Peyer's patch (tissue), 4 donors: Measurements from ENCODE around the gene EPB41L4B. TPM values are rescaled to one million over a fixed set of nuclear protein-coding genes. Genes with fewer than 3 reads are reported as not detected.

Experiments used
- DNase-seq, 3 donors: peaks; one replicate each; pipeline ENCODE4 v3.0.0-alpha.2; 2017 to 2019
- H3K27ac ChIP-seq, 4 donors: fragments of 200-600 bp; sonication (generic); one replicate each; pipeline ENCODE4 v1.5.1; 2016 to 2019
- H3K27me3 ChIP-seq, 2 donors: fragments of 200-600 bp; sonication (generic); one replicate each; pipeline ENCODE4 v1.5.1; 2019
- H3K36me3 ChIP-seq, 3 donors: fragments of 200-600 bp; sonication (generic); one replicate each; pipeline ENCODE4 v1.5.1; 2016 to 2019
- H3K4me1 ChIP-seq, 4 donors: fragments of 200-600 bp; sonication (generic); one replicate each; pipeline ENCODE4 v1.5.1; 2016 to 2019
- H3K4me3 ChIP-seq, 4 donors: fragments of 200-600 bp; sonication (generic); 1 replicate in 3 of 4; 2 replicates in 1 of 4; pipeline ENCODE4 v1.5.1; 2016 to 2019; ENCODE audit warnings: mild to moderate bottlenecking in 1 of 4
- H3K9me3 ChIP-seq, 4 donors: fragments of 200-600 bp; sonication (generic); one replicate each; pipeline ENCODE4 v1.5.1; 2016 to 2019; ENCODE audit warnings: mild to moderate bottlenecking in 1 of 4
- CTCF ChIP-seq, 6 experiments: fragments of 450-650 bp in 4 of 6; fragments of 200-600 bp in 2 of 6; sonication (generic) in 1 of 6; IDR thresholded peaks; one replicate each; pipeline ENCODE4 v1.5.1; 2017 to 2019; ENCODE audit warnings: antibody characterized with exemption in 6 of 6, mild to moderate bottlenecking in 3 of 6, moderate library complexity in 1 of 6
- POLR2A ChIP-seq, 2 donors: fragments of 450-650 bp; IDR thresholded peaks; one replicate each; pipeline ENCODE4 v1.5.1; 2017; ENCODE audit warnings: antibody characterized with exemption in 2 of 2, mild to moderate bottlenecking in 2 of 2, moderate library complexity in 2 of 2
- total RNA-seq, 4 donors: library from RNA; depleted of rRNA; stranded (reverse); fragments of >200 nt; gene quantifications; one replicate each; pipeline ENCODE4 v1.1.0, GENCODE V29; 2016

The EPB41L4B gene
- total RNA-seq, 4 donors from 2014 or later: 20.6 to 135 (median 78.2) TPM

GRCh38 chr9:109166771-109167601, 153.9 kb downstream of the EPB41L4B start, which contains the start of gene FRRS1L:
TSS of gene FRRS1L (minus strand) at chr9:109167249. CDS start at chr9:109167138, 111 bp downstream.
- H3K27me3 ChIP-seq: no peaks in the 10 kb centered on the region
- H3K4me3 ChIP-seq: peak within 1 kb of the TSS in 2 of 4 donors; percentile 38 to 44

GRCh38 chr9:109166171-109166770, 154.6 kb downstream of the EPB41L4B start:
- Histone ChIP-seq H3K4me1 (peaks cover 0 to 19% (median 0%) of the 10 kb centered on the region in 4 donors), H3K36me3 (no peaks in the 10 kb centered on the region), H3K9me3 (no peaks in the 10 kb centered on the region), H3K4me3 (peak overlapping the region in 1 of 4 donors; percentile 38), H3K27ac (no peak overlapping the region), H3K27me3 (no peaks in the 10 kb centered on the region)
- DNase-seq: no peak
- TF ChIP-seq POLR2A (IDR thresholded peaks at IDR 0.05): no peak
- no peak for TF ChIP-seq CTCF (IDR thresholded peaks at IDR 0.05)

More at GRCh38 chr9:109166771-109167601, 153.9 kb downstream of the EPB41L4B start, which contains the start of gene FRRS1L:
- peaks cover 0 to 17% (median 0%) of the 10 kb centered on the region in 4 donors for H3K4me1 ChIP-seq
- no peaks in the 10 kb centered on the region for H3K9me3 ChIP-seq
- no peak within 1 kb of the TSS for H3K27ac ChIP-seq
- no peaks in the 10 kb centered on the region for H3K36me3 ChIP-seq
- no peak for DNase-seq
- TF ChIP-seq CTCF (IDR thresholded peaks at IDR 0.05): no peak
- TF ChIP-seq POLR2A (IDR thresholded peaks at IDR 0.05): no peak

- no peak for DNase-seq
- Histone ChIP-seq H3K27ac (no peak overlapping the region), H3K4me3 (no peak overlapping the region), H3K36me3 (no peaks in the 10 kb centered on the region), H3K4me1 (peaks cover 0 to 19% (median 0%) of the 10 kb centered on the region in 4 donors), H3K27me3 (no peaks in the 10 kb centered on the region), H3K9me3 (no peaks in the 10 kb centered on the region)
- TF ChIP-seq CTCF (IDR thresholded peaks at IDR 0.05): no peak
- TF ChIP-seq POLR2A (IDR thresholded peaks at IDR 0.05): no peak
Observed at GRCh38 chr9:109164042-109164441, 156.8 kb downstream of the EPB41L4B start.

GRCh38 chr9:109163194-109163593, 157.7 kb downstream of the EPB41L4B start:
- TF ChIP-seq POLR2A (IDR thresholded peaks at IDR 0.05) (no peak), CTCF (IDR thresholded peaks at IDR 0.05) (no peak)
- Histone ChIP-seq H3K27ac (peak overlapping the region in 2 of 4 donors; percentile 54 to 86), H3K4me1 (peaks cover 0 to 19% (median 0%) of the 10 kb centered on the region in 4 donors), H3K4me3 (no peak overlapping the region), H3K27me3 (no peaks in the 10 kb centered on the region), H3K9me3 (no peaks in the 10 kb centered on the region), H3K36me3 (no peaks in the 10 kb centered on the region)
- no peak for DNase-seq

GRCh38 chr9:109162677-109163076, 158.2 kb downstream of the EPB41L4B start:
- no peak overlapping the region for H3K4me3 ChIP-seq
- peak overlapping the region in 2 of 4 donors; percentile 54 to 86 for H3K27ac ChIP-seq
- no peak for DNase-seq
- no peaks in the 10 kb centered on the region for H3K36me3 ChIP-seq
- peaks cover 0 to 19% (median 0%) of the 10 kb centered on the region in 4 donors for H3K4me1 ChIP-seq
- no peaks in the 10 kb centered on the region for H3K27me3 ChIP-seq
- no peaks in the 10 kb centered on the region for H3K9me3 ChIP-seq
- TF ChIP-seq POLR2A (IDR thresholded peaks at IDR 0.05) (no peak), CTCF (IDR thresholded peaks at IDR 0.05) (no peak)
